Measurements from ENCODE around the gene PLEKHO1. TPM values are rescaled to one million over a fixed set of nuclear protein-coding genes. Genes with fewer than 3 reads are reported as not detected.
A peak's percentile ranks its signal among the peaks of the same experiment; 100 is the strongest.

The PLEKHO1 gene
- total and polyA plus RNA-seq, 12 donors, result 36.2 to 298 (median 79.9) TPM

GRCh38 chr1:150152772-150153456 lies 3.2 kb downstream of the PLEKHO1 start:
- no peaks in the 10 kb centered on the region for H3K27me3 ChIP-seq
- intact Hi-C loops (cut with DNase I), result no loop called here
- WGBS, 4 donors, result 29 to 52% (median 44%) methylated on average over 8 of the region's 8 CpGs
- peaks cover 22 to 62% of the 10 kb centered on the region in 2 donors for H3K4me1 ChIP-seq (replicated peaks in 1 of 2)
- DNase-seq, result peak in 6 of 7 donors; percentile 67 to 82 (median 72)
- H3K27ac ChIP-seq, result peak overlapping the region in 4 of 5 donors; percentile 60 to 96 (median 88)
- peak overlapping the region in 1 of 4 donors; percentile 20 for H3K4me3 ChIP-seq
- H3K9me3 ChIP-seq (replicated peaks in 1 of 3), result no peaks in the 10 kb centered on the region
- TF ChIP-seq POLR2A (IDR thresholded peaks at IDR 0.05) (peak in 1 of 2 donors; percentile 40), CTCF (IDR thresholded peaks at IDR 0.05) (no peak)
- H3K36me3 ChIP-seq (replicated peaks in 1 of 2), result peaks cover 0 to 41% of the 10 kb centered on the region in 2 donors

DNA sequence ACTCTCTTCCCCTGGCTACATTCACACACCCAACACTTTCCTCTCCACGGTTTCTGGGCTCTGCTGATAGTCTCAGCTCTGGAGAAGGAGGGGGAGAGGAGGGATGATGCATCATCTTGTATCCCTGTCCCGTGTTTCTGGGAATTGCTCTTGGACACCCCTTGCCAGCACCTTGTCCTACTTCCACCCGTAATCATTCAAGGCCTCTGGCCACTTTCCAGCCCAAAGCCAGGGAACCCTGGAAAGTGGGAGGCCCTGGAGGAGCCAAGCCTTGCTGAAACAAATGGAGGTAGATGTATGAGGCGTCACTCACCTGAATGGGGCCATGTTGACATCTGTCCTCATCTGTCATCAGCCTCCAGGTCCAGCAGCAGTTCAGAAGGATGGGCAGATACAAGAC lies 4.4 kb downstream of the PLEKHO1 start:
- peak overlapping the region in 3 of 5 donors; percentile 81 to 96 (median 95) for H3K27ac ChIP-seq
- intact Hi-C loops (cut with DNase I), result no loop called here
- DNase-seq, result peak in 6 of 7 donors; percentile 55 to 87 (median 73)
- WGBS, 4 donors, result 26 to 39% (median 38%) methylated on average over 3 to 4 of the region's 4 CpGs
- no peaks in the 10 kb centered on the region for H3K27me3 ChIP-seq
- H3K36me3 ChIP-seq (replicated peaks in 1 of 2), result peaks cover 0 to 43% of the 10 kb centered on the region in 2 donors
- no peaks in the 10 kb centered on the region for H3K9me3 ChIP-seq (replicated peaks in 1 of 3)
- H3K4me1 ChIP-seq (replicated peaks in 1 of 2), result peaks cover 28 to 62% of the 10 kb centered on the region in 2 donors
- TF ChIP-seq POLR2A (IDR thresholded peaks at IDR 0.05) (peak in 1 of 2 donors; percentile 49), CTCF (IDR thresholded peaks at IDR 0.05) (no peak)
- peak overlapping the region in 1 of 4 donors; percentile 10 for H3K4me3 ChIP-seq

DNA sequence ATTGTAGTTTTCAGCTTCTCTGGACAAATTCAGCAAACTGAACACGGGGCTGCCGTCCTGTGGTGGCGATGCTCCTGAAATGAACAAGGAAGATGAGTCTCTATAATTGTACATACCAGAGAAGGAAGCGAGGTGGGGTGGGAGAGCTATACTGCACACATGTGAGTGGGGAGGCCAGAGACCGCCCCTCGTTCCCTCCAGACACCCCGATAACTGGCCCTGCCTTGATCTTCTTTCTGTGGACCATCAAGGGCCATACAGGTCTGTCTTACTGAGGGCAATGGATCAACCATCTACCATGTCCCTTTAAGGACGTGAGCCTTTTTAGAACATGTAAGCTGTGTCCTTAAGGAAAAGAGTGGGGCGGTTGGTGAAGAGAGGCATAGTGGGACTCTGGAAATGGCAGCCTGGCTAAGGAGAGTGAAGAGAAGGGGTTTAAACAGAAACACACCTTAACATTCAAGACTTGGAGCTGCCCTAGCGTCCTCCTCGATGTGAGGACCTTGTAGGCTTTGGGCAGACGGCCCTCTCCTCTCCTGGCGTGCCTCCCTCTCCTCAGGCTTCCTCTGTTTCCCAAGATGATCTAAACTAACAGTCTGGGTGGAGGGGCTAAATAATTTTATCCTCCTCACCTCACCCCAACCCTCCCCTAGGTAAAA lies 5.8 kb downstream of the PLEKHO1 start:
- Histone ChIP-seq H3K36me3 (replicated peaks in 1 of 2) (peaks cover 0 to 54% of the 10 kb centered on the region in 2 donors), H3K4me3 (no peak overlapping the region), H3K9me3 (replicated peaks in 1 of 3) (no peaks in the 10 kb centered on the region), H3K27ac (peak overlapping the region in 2 of 5 donors; percentile 81 to 95), H3K4me1 (replicated peaks in 1 of 2) (peaks cover 38 to 70% of the 10 kb centered on the region in 2 donors), H3K27me3 (no peaks in the 10 kb centered on the region)
- WGBS, 4 donors, result 85 to 92% (median 90%) methylated on average over 13 of the region's 13 CpGs
- TF ChIP-seq CTCF (IDR thresholded peaks at IDR 0.05) (no peak), POLR2A (IDR thresholded peaks at IDR 0.05) (no peak)
- intact Hi-C loops (cut with DNase I), result no loop called here
- no peak for DNase-seq

DNA sequence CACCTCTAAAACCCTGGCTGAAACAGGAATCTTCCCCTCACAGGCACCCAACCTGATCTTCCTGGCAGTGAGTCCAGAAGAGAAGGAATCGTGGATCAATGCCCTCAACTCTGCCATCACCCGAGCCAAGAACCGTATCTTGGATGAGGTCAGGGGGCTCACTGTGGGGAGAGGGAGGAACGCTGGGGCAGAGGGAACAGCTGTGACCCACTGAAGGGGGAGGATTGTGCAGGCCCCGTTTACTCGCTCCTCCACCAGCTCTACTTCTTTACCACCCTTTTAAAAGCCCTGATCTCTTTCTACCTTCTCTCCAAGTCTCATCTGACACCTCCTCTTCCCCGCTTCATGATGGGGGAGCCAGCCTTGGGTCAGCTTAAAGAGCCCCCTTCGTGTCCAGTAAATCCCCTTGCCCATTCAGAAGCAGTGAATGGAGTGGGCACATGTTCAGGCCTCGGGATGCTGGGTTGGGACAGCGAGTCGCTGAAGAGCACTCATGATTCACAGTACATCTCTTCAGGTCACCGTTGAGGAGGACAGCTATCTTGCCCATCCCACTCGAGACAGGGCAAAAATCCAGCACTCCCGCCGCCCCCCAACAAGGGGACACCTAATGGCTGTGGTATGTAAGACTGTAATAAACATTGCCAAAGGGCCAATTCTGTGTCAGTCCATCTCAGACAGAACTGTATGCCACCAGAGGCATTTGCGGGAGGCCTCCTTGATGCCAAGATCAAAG lies 7.3 kb downstream of the PLEKHO1 start:
- TF ChIP-seq POLR2A (IDR thresholded peaks at IDR 0.05) (no peak), CTCF (IDR thresholded peaks at IDR 0.05) (no peak)
- no peaks in the 10 kb centered on the region for H3K9me3 ChIP-seq (replicated peaks in 1 of 3)
- peaks cover 0 to 56% of the 10 kb centered on the region in 2 donors for H3K36me3 ChIP-seq (replicated peaks in 1 of 2)
- 64 to 82% (median 74%) methylated on average over 15 to 16 of the region's 16 CpGs for WGBS, 4 donors
- intact Hi-C loops (cut with DNase I), result no loop called here
- H3K4me3 ChIP-seq, result no peak overlapping the region
- H3K4me1 ChIP-seq (replicated peaks in 1 of 2), result peaks cover 38 to 72% of the 10 kb centered on the region in 2 donors
- no peaks in the 10 kb centered on the region for H3K27me3 ChIP-seq
- peak overlapping the region in 3 of 5 donors; percentile 56 to 95 (median 78) for H3K27ac ChIP-seq
- DNase-seq, result peak in 1 of 7 donors; percentile 34

Data from adrenal gland (tissue), 12 donors.